Epidermal melanocyte (primary cell): ENCODE results near the gene CAB39.
"Not testable (repeated sequence)": the region's sequence is repeated elsewhere in the genome, so short reads cannot be mapped to it uniquely, and the experiment has no call there.

Experiments
- DNase-seq: peaks from one replicate; pipeline ENCODE4 v3.0.0; 2011; ENCODE audit warnings: low spot score; ENCODE audit not compliant: insufficient read length

CAB39 gene

GRCh38 chr2:230682546-230682945 lies 30.1 kb upstream of the CAB39 start:
- DNase-seq = no peak

DNA sequence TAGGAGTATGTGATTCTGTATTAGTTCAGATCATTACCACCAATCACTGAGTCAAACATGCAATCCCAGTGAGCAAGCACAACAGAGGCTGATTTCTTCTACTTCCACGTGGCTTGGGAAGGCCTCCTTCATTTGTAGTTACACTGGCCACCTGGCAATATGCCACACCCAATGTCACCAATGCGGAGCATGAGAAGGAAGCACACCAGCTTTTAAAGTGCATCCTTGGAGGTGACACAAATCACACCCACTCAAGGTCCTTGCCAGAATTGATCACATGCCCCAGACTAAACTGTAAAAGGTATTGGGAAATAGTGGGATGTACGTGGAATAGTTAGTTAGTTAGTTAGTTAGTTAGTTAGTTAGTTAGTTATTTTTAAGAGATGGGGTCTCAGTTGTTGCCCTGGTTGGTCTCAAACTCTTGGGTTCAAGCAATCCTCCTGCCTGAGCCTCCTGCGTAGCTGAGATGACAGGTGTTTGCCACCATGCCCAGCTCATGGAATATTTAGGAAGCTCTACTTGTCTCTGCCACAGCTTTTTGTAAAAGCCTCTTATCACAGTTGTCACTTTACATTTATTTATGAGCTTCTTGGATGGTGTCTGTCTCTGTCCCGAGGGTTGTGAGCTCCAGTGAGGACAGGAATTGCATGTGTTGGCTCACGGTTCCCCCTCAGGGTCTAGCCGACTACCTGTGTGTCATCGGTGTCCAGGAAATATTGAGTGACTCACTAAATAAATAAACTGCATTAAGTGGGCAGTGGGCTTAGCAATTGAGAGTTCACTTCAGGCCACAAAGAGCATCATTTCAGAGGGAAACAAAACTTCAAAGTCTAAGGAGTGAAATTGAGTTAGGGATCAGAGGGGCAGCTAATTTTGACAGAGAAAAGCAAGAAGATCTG lies 28.1 kb upstream of the CAB39 start:
- DNase-seq = no peak

- no peak for DNase-seq
Observed at GRCh38 chr2:230685178-230685577, 27.5 kb upstream of the CAB39 start.

DNA sequence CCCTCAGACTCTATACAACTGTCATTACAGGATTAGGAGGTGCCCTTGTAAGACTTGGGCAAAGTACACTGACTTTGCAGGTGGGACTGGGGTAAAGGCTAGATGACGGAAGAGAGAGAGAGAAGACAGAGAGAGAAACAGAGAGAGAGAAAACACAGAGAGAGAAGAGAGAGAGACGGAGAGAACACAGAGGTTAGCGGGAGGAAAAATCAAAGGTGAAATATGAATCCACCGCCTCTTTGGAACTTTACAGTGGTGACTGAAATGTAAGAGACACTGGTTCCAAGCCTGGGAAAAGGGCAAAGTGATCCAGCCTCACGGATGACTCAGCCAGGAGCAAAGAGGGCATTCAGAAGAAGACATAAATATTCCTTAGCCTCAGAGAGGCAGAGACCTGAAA lies 25.1 kb upstream of the CAB39 start:
- DNase-seq = no peak

GRCh38 chr2:230688490-230688889 lies 24.2 kb upstream of the CAB39 start:
- no peak for DNase-seq

DNA sequence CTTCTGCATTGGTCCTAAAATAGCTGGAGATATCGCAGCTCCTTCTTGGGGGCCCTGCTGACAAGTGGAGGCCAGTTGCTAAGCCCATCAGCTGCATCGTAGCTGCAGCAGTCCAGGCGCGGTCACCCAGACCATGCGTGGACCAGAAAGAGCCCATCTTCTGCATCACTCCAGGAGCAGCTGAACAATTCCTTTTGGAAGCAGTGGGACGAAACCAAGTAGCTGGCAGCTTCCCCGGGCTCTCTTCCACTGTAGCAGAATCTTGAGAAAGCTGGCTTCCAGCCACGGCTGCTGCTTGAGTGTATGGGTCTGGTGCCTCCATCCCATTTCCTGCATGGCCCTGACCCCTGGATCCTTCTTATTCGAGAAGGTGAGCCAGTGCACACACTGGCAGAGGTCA lies 22.2 kb upstream of the CAB39 start:
- DNase-seq = no peak

GRCh38 chr2:230691005-230691647 lies 21.5 kb upstream of the CAB39 start:
- DNase-seq = no peak

- DNase-seq = no peak
Observed at GRCh38 chr2:230692760-230693159, 19.9 kb upstream of the CAB39 start.

- DNase-seq = no peak
Observed at GRCh38 chr2:230693411-230693810, 19.2 kb upstream of the CAB39 start.

DNA sequence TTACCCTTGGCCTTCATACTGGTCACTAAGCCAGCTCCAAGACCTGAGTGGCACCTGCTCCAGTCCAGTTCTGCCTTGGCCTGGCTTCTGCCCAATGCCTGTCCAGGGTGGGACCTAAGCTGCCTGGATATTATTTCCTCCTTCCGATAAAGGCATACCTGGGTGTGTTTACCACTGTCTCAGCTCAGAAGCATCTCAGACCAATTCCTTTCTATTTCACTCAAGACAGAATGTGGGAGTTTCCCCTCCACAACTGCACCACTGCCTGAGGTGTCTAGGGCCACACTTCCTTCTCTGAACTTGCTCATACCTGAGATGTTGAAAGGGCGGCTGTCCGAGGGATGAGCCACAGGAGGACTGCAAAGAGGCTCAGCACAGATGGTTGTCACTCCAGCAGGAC lies 18.4 kb upstream of the CAB39 start:
- no peak for DNase-seq

- DNase-seq = no peak
Observed at GRCh38 chr2:230695551-230695950, 17.1 kb upstream of the CAB39 start.

GRCh38 chr2:230696670-230697069 lies 16.0 kb upstream of the CAB39 start:
- DNase-seq = no peak

- no peak for DNase-seq
Observed at GRCh38 chr2:230697676-230698075, 15.0 kb upstream of the CAB39 start.

GRCh38 chr2:230698753-230699152 lies 13.9 kb upstream of the CAB39 start:
- DNase-seq = not testable (repeated sequence)

- DNase-seq = no peak
Observed at GRCh38 chr2:230700447-230700846, 12.2 kb upstream of the CAB39 start.

DNA sequence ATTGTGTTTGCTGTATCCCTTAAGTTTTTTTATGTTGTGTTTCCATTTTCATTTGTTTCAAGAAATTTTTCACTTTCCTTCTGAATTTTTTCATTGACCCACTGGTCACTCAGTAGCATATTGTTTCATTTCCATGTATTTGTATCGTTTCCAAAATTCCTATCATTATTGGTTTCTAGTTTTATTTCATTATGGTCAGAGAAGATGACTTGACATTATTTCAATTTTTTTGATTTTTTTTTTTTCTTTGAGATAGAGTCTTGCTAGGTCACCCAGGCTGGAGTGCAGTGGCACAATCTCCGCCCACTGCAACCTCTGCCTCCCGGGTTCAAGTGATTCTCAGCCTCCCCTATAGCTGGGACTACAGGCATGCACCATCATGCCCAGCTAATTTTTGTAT lies 11.3 kb upstream of the CAB39 start:
- DNase-seq = no peak

GRCh38 chr2:230702457-230702856 lies 10.2 kb upstream of the CAB39 start:
- not testable (repeated sequence) for DNase-seq

DNA sequence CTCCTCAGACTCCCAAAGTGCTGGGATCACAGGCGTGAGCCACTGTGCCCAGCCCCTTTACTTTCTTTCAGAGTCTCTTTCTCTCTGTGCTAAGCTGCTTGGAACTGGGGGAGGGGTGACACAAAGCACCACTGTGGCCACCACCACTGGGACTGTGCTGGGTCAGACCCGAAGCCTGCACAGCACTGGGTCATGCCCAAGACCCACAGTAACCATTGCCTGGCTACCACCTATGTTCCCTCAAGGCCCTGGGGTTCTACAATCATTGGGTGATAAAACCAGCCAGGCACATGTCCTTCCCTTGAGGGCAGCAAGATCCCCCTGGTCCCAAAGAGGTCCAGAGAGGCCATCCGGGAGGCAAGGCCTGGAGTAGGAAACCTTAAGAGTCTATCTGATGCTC lies 9.1 kb upstream of the CAB39 start:
- no peak for DNase-seq

DNA sequence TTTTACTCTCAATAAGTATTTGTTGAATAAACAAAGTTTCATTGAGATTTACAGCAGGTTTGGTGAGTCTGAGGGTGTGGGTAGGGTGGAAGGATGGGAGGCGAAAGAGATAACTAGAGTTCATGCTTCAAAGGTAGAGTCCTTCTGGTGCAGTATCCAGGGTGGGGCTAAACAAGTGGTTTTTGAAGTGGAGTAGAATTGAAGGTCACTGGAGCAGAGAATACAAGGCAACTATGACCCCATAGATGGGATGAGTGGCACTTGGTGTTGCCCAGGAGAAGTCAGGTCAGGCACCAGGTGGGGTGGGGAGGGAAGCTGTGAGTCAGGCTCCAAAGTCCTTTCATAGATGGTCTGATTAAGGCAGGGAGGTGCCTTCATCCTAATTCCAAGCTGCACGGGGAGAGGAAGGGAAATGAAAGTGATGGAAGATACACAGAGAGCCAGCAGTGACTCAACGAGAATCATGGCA lies 6.6 kb upstream of the CAB39 start:
- DNase-seq = no peak

DNA sequence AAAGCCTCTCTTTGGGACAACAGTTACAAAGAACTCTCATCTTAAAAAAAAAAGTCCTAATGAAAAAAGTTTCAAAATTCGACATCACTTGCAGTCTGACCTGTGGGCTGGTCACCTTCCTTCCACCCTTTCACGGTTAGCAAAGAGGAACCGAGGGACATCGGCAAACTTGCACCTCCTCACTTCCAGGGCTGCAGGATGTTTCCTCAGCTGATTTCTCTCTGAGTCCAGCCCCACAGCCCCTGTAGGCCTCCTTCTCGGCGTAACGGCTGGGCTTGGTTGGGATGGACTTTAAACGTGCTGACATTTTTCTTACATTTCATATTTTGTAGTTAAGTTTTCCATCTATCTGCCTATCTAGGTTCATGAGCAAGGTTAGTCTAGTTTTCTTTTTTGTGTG lies 5.7 kb upstream of the CAB39 start:
- no peak for DNase-seq

DNA sequence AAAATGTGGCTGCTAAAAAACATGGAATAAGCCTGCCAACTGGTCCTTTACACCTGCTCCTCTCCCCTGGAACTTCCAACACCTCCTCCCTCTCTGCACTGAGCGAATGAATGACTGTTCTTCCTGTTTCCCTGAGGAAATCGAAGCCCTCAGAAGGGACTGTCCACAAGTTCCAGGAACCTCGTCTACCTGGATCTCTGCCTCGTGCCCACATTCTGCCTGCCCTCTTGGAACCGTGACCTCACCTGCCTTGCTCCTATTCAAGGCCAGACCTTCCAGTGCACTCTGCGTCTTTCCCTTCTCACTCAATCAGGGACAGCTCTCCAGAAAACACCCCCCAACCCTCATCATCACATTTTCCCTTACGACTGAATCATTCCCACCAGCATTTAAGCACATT lies 4.4 kb upstream of the CAB39 start:
- no peak for DNase-seq

DNA sequence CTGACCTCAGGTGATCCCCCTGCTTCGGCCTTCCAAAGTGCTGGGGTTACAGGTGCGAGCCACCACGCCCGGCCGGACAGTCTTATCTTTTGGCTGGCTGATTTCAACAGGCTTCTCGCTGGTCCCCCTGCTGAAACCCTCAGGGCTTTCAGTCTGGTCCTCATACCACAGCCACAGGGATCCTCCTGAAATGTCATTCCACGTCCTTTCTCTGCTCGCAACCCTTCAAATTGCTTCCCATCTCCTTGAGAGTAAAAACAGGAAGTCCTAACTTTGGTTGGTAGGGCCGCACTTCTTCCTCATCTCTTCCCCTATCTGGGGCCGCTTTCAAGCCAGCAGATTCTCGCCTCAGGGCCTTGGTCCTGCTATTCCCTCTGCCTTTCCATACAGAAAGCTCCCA lies 1.4 kb upstream of the CAB39 start:
- DNase-seq = no peak
